WTC11 (cell line): Measurements from ENCODE around the gene RSU1. TPM values are rescaled to one million over a fixed set of nuclear protein-coding genes. Genes with fewer than 3 reads are reported as not detected.

Experiments
- ATAC-seq: fragments of 200-7000 bp; cut with Tn5 transposase; 2 replicates; pipeline ENCODE4 v1.10.0; 2021; ENCODE audit warnings: mild to moderate bottlenecking, moderate library complexity
- CTCF ChIA-PET: fragments of 300-600 bp; sonication (Branson Sonifier 250); formaldehyde crosslinking; loops from one replicate; lab custom pipeline; 2021; ENCODE audit warnings: antibody characterized with exemption; lab: Charles Lee
- POLR2A ChIA-PET: fragments of 350-600 bp; sonication (Branson Sonifier 250); formaldehyde crosslinking; loops from one replicate; lab custom pipeline; 2021; ENCODE audit warnings: antibody characterized with exemption; lab: Charles Lee
- DNase-seq: peaks from one replicate; pipeline ENCODE4 v3.0.0; 2021; ENCODE audit warnings: low spot score
- H3K27ac Mint-ChIP-seq: 2 replicates; pipeline ENCODE4 v1.8.0; 2021; ENCODE audit warnings: mixed read lengths
- H3K27me3 Mint-ChIP-seq: 2 replicates; pipeline ENCODE4 v1.8.0; 2021; ENCODE audit warnings: low read depth, mild to moderate bottlenecking, moderate library complexity, mixed read lengths
- H3K36me3 Mint-ChIP-seq: 2 replicates; pipeline ENCODE4 v1.8.0; 2021; ENCODE audit warnings: mixed read lengths
- H3K4me1 Mint-ChIP-seq: 2 replicates; pipeline ENCODE4 v1.8.0; 2022; ENCODE audit warnings: mixed read lengths
- H3K4me3 Mint-ChIP-seq: 2 replicates; pipeline ENCODE4 v1.8.0; 2021; ENCODE audit warnings: mild to moderate bottlenecking, moderate library complexity, mixed read lengths
- H3K9me3 Mint-ChIP-seq: 2 replicates; pipeline ENCODE4 v1.8.0; 2021; ENCODE audit warnings: mixed read lengths
- ATF2 ChIP-seq: sonication (generic); formaldehyde crosslinking; IDR thresholded peaks from 2 replicates; pipeline ENCODE4 v1.8.1; 2022; ENCODE audit warnings: low read depth, missing genetic modification reagents, borderline replicate concordance
- CBFB ChIP-seq: sonication (generic); formaldehyde crosslinking; IDR thresholded peaks from 2 replicates; pipeline ENCODE4 v1.8.1; 2022; ENCODE audit warnings: mild to moderate bottlenecking, low read depth, missing genetic modification reagents
- EMX1 ChIP-seq: fragments of 250-450 bp; sonication (Bioruptor Pico); IDR thresholded peaks from 2 replicates; pipeline ENCODE4 v1.8.0; 2021; ENCODE audit warnings: mild to moderate bottlenecking
- ERG ChIP-seq: fragments of 250-450 bp; sonication (Bioruptor Pico); IDR thresholded peaks from 2 replicates; pipeline ENCODE4 v1.8.0; 2021; ENCODE audit warnings: mild to moderate bottlenecking
- GABPB1 ChIP-seq: sonication (generic); formaldehyde crosslinking; IDR thresholded peaks from 2 replicates; pipeline ENCODE4 v1.8.1; 2023; ENCODE audit warnings: mild to moderate bottlenecking, missing genetic modification reagents
- GRHL2 ChIP-seq: fragments of 250-450 bp; sonication (Bioruptor Pico); IDR thresholded peaks from 2 replicates; pipeline ENCODE4 v1.8.0; 2022; ENCODE audit warnings: mild to moderate bottlenecking, moderate library complexity; ENCODE audit not compliant: insufficient replicate concordance, severe bottlenecking
- GTF2I ChIP-seq: fragments of 250-450 bp; sonication (Bioruptor Pico); conservative IDR thresholded peaks from 2 replicates; pipeline ENCODE4 v1.4.0; 2021; ENCODE audit warnings: mild to moderate bottlenecking
- JAZF1 ChIP-seq: fragments of 250-450 bp; sonication (Bioruptor Pico); IDR thresholded peaks from 2 replicates; pipeline ENCODE4 v1.9.0; 2021; ENCODE audit warnings: moderate library complexity, mild to moderate bottlenecking, inconsistent platforms
- NFATC4 ChIP-seq: fragments of 250-450 bp; sonication (Bioruptor Pico); IDR thresholded peaks from 2 replicates; pipeline ENCODE4 v1.9.0; 2021; ENCODE audit warnings: mild to moderate bottlenecking
- NR1H2 ChIP-seq: sonication (generic); formaldehyde crosslinking; IDR thresholded peaks from 2 replicates; pipeline ENCODE4 v1.9.0; 2021; ENCODE audit warnings: mild to moderate bottlenecking, moderate library complexity, missing genetic modification reagents
- NR3C1 ChIP-seq: sonication (generic); formaldehyde crosslinking; conservative IDR thresholded peaks from 2 replicates; pipeline ENCODE4 v1.8.1; 2023; ENCODE audit warnings: low read depth, mild to moderate bottlenecking, missing genetic modification reagents
- OVOL2 ChIP-seq: fragments of 250-450 bp; sonication (Bioruptor Pico); IDR thresholded peaks from 2 replicates; pipeline ENCODE4 v1.9.0; 2021; ENCODE audit warnings: mild to moderate bottlenecking, borderline replicate concordance
- TEAD1 ChIP-seq: sonication (generic); formaldehyde crosslinking; IDR thresholded peaks from 2 replicates; pipeline ENCODE4 v1.8.0; 2022; ENCODE audit warnings: mild to moderate bottlenecking, missing genetic modification reagents
- ZBTB21 ChIP-seq: sonication (generic); formaldehyde crosslinking; IDR thresholded peaks from 2 replicates; pipeline ENCODE4 v1.8.1; 2023; ENCODE audit warnings: mild to moderate bottlenecking, missing genetic modification reagents, borderline replicate concordance
- ZNF121 ChIP-seq: sonication (generic); formaldehyde crosslinking; IDR thresholded peaks from 2 replicates; pipeline ENCODE4 v1.8.0; 2023; ENCODE audit warnings: missing genetic modification reagents
- ZNF423 ChIP-seq: fragments of 250-450 bp; sonication (Bioruptor Pico); IDR thresholded peaks from 2 replicates; pipeline ENCODE4 v2.1.2; 2022; ENCODE audit warnings: mild to moderate bottlenecking, moderate library complexity
- ZSCAN18 ChIP-seq: fragments of 250-450 bp; sonication (Bioruptor Pico); IDR thresholded peaks from 2 replicates; pipeline ENCODE4 v2.1.2; 2022; ENCODE audit warnings: mild to moderate bottlenecking, moderate library complexity
- total RNA-seq: library from RNA; stranded (reverse); gene quantifications from 3 replicates; pipeline ENCODE4 v1.2.3, GENCODE V29; 2021
- TF ChIP-seq, protein P1 (sequence below): sonication (generic); formaldehyde crosslinking; IDR thresholded peaks from 2 replicates; pipeline ENCODE4 v1.8.0; 2022; ENCODE audit warnings: mild to moderate bottlenecking, missing genetic modification reagents
- TF ChIP-seq, protein P2 (sequence below): sonication (generic); formaldehyde crosslinking; IDR thresholded peaks from 2 replicates; pipeline ENCODE4 v1.8.0; 2022; ENCODE audit warnings: mild to moderate bottlenecking, missing genetic modification reagents
- TF ChIP-seq, protein P3 (sequence below): sonication (generic); formaldehyde crosslinking; IDR thresholded peaks from 2 replicates; pipeline ENCODE4 v1.8.1; 2023; ENCODE audit warnings: mild to moderate bottlenecking, moderate library complexity, missing genetic modification reagents

Gene RSU1
- total RNA-seq, 1 experiment from 2014 or later: 46.4 TPM

- ChIA-PET POLR2A (no interaction called here), CTCF (no interaction called here)
- H3K4me1 Mint-ChIP-seq: no peaks in the 10 kb centered on the region
- TF ChIP-seq, protein P1, sequence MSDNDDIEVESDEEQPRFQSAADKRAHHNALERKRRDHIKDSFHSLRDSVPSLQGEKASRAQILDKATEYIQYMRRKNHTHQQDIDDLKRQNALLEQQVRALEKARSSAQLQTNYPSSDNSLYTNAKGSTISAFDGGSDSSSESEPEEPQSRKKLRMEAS (CRISPR knock-in tag): no peak
- TF ChIP-seq ZNF121 (CRISPR knock-in tag) (no peak), NR3C1 (CRISPR knock-in tag) (no peak), ZNF423 (CRISPR knock-in tag) (no peak)
- TF ChIP-seq, protein P2, sequence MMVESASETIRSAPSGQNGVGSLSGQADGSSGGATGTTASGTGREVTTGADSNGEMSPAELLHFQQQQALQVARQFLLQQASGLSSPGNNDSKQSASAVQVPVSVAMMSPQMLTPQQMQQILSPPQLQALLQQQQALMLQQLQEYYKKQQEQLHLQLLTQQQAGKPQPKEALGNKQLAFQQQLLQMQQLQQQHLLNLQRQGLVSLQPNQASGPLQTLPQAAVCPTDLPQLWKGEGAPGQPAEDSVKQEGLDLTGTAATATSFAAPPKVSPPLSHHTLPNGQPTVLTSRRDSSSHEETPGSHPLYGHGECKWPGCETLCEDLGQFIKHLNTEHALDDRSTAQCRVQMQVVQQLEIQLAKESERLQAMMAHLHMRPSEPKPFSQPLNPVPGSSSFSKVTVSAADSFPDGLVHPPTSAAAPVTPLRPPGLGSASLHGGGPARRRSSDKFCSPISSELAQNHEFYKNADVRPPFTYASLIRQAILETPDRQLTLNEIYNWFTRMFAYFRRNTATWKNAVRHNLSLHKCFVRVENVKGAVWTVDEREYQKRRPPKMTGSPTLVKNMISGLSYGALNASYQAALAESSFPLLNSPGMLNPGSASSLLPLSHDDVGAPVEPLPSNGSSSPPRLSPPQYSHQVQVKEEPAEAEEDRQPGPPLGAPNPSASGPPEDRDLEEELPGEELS (CRISPR knock-in tag): no peak
- H3K27me3 Mint-ChIP-seq: no peaks in the 10 kb centered on the region
- H3K9me3 Mint-ChIP-seq: peaks cover 16% of the 10 kb centered on the region
- ATAC-seq: no peak
- no peak for DNase-seq
- no peak overlapping the region for H3K27ac Mint-ChIP-seq
- H3K4me3 Mint-ChIP-seq: no peak overlapping the region
- H3K36me3 Mint-ChIP-seq: peaks cover 21% of the 10 kb centered on the region
Observed at GRCh38 chr10:16792675-16793074, 24.5 kb downstream of the RSU1 start.

DNA sequence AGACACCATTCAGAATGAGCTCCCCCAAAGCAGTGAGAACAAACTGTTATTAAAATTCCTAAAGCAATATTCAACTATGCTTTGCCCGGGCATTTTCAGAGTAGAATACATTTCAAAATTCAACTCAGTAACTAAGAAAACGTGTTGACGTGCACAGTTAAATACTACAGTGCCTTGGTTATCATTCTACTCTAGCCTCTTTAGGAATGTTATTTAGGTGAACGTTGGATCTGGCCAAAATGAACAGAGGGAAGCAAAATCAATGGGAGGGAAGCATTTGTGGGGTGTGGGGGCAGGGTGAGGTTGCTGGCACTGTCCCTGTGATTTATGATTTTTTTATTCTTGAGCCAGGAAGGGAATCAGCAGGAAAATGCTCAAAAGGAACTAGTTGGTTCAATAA is 27.5 kb downstream of the RSU1 start:
- TF ChIP-seq, protein P3, sequence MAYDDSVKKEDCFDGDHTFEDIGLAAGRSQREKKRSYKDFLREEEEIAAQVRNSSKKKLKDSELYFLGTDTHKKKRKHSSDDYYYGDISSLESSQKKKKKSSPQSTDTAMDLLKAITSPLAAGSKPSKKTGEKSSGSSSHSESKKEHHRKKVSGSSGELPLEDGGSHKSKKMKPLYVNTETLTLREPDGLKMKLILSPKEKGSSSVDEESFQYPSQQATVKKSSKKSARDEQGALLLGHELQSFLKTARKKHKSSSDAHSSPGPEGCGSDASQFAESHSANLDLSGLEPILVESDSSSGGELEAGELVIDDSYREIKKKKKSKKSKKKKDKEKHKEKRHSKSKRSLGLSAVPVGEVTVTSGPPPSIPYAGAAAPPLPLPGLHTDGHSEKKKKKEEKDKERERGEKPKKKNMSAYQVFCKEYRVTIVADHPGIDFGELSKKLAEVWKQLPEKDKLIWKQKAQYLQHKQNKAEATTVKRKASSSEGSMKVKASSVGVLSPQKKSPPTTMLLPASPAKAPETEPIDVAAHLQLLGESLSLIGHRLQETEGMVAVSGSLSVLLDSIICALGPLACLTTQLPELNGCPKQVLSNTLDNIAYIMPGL (CRISPR knock-in tag): no peak
- no peak for TF ChIP-seq GRHL2 (CRISPR knock-in tag)
- no peak for TF ChIP-seq ZNF423 (CRISPR knock-in tag)
- TF ChIP-seq ATF2: no peak
- TF ChIP-seq, all 79 proteins: peak for 0
- H3K36me3 Mint-ChIP-seq: peaks cover 21% of the 10 kb centered on the region
- H3K4me3 Mint-ChIP-seq: no peak overlapping the region
- no peaks in the 10 kb centered on the region for H3K4me1 Mint-ChIP-seq
- POLR2A ChIA-PET: no interaction called here
- no peaks in the 10 kb centered on the region for H3K27me3 Mint-ChIP-seq
- CTCF ChIA-PET: interaction anchor here (1.5 kb wide), 1 partner anchor 12 kb away, joined by 6 read pairs; no protein-coding TSS in a partner anchor
- no peak overlapping the region for H3K27ac Mint-ChIP-seq
- DNase-seq (no peak), ATAC-seq (no peak)
- H3K9me3 Mint-ChIP-seq: peaks cover 20% of the 10 kb centered on the region

DNA sequence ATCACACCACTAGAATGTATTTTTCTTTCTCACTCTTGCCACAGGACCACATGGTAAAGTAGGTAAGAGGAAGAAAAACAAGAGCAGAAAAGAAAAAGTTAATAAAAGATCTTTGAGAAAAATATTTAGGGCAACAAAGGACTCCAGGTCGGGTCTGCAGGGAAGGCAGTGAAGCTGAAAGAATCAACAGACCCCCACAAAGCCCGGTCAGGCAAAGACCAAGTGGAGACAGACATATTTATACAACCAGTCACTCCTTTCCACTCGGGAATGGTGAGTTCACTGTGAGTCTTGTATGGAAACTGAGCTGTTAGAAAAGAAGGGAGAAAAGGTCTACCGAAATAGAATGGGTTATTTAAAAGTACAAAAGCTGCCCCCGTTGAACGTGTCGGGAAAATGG is 28.0 kb downstream of the RSU1 start:
- POLR2A ChIA-PET: no interaction called here
- DNase-seq: no peak
- H3K4me1 Mint-ChIP-seq: no peaks in the 10 kb centered on the region
- H3K9me3 Mint-ChIP-seq: peaks cover 18% of the 10 kb centered on the region
- no peaks in the 10 kb centered on the region for H3K27me3 Mint-ChIP-seq
- H3K36me3 Mint-ChIP-seq: peaks cover 23% of the 10 kb centered on the region
- CTCF ChIA-PET: interaction anchor here (1.5 kb wide), 1 partner anchor 12 kb away, joined by 6 read pairs; no protein-coding TSS in a partner anchor
- no peak for ATAC-seq
- H3K27ac Mint-ChIP-seq: no peak overlapping the region
- no peak overlapping the region for H3K4me3 Mint-ChIP-seq
- TF ChIP-seq ZBTB21 (CRISPR knock-in tag) (no peak), EMX1 (CRISPR knock-in tag) (no peak), JAZF1 (CRISPR knock-in tag) (no peak), GTF2I (CRISPR knock-in tag) (no peak), GABPB1 (CRISPR knock-in tag) (no peak), CBFB (CRISPR knock-in tag) (no peak), NFATC4 (CRISPR knock-in tag) (no peak), OVOL2 (CRISPR knock-in tag) (no peak), TEAD1 (no peak), ERG (CRISPR knock-in tag) (no peak), ZSCAN18 (CRISPR knock-in tag) (no peak), NR1H2 (no peak)
- TF ChIP-seq, protein P1 (CRISPR knock-in tag): no peak
- TF ChIP-seq, protein P2 (CRISPR knock-in tag): no peak
